GM19463 (cell line): ENCODE measurements around the gene MRPL33.

ENCODE experiments used
- ATAC-seq: cut with Tn5 transposase; IDR thresholded peaks from one replicate; pipeline ENCODE4 v1.9.1; 2021; ENCODE audit warnings: mild to moderate bottlenecking, moderate library complexity; ENCODE audit not compliant: unreplicated experiment

The MRPL33 gene

DNA sequence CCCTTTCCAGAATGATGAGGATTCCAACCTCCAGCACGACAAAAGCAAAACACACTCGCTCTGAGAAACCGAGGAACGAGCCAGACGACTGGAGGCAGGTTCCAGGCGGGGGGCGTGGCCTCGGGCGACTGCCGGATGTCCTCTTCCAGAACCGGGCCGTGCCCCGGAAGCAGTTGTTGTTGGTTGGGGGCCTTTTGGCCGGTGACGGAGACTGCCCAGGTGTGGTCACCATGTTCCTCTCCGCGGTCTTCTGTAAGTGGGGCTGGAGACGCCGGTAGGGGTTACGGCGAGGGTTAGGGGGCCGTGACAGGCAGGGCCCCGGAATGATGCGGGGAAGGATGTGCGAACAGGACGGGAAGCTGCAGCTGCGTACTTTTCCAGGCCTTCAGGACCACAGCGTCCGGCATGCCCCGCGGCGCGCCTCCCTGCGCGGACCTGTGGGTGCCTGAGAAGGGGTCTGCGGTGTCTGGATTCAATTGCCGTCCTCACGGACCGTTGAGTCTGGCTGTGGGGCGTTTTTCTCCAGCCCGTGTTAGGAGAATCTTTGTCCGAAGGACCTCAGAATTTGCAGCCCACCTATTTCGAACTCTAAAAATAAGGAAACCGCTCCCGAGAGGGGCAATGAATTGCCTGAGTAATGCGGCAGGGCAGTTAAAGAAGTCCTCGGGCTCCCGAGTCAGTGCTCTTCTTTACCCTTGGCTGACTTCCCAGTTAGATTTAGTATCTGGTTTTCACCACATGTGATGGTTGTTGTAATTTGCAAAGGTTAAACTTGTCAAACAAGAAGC is at the start of gene MRPL33:
TSS of gene MRPL33 (plus strand) at position 172 of the 788 bp plus-strand sequence. CDS start at position 231, 59 bp downstream.
- peak; percentile 99 for ATAC-seq

DNA sequence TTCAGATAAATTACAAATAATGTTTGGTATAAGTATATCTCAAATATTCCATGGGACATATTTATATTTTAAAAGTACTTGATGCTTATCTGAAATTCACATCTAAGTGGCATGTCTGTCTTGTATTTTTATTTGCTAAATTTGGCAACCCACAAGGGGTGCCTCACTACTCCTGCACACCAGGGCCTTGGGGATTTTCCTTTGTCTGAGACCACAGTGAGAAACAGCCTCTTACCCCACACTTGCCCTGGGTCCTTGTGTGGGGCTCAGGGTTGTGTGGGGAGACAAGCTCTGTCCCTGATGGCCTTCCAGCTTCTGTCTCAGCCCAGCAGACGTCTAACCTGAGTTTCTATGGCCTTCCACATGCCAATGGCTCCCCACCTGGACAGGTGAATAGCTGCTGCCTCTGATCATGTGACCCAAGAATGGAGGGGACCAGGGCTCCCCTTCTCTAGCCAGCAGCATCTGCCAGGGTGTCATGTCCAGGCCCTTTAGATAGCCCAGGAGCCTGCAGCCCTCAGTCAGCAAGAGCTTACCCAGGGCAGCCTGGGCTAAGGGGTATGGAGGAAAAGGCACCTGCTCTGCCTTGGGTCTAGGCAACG is 49.5 kb upstream of the MRPL33 start:
- no peak for ATAC-seq

DNA sequence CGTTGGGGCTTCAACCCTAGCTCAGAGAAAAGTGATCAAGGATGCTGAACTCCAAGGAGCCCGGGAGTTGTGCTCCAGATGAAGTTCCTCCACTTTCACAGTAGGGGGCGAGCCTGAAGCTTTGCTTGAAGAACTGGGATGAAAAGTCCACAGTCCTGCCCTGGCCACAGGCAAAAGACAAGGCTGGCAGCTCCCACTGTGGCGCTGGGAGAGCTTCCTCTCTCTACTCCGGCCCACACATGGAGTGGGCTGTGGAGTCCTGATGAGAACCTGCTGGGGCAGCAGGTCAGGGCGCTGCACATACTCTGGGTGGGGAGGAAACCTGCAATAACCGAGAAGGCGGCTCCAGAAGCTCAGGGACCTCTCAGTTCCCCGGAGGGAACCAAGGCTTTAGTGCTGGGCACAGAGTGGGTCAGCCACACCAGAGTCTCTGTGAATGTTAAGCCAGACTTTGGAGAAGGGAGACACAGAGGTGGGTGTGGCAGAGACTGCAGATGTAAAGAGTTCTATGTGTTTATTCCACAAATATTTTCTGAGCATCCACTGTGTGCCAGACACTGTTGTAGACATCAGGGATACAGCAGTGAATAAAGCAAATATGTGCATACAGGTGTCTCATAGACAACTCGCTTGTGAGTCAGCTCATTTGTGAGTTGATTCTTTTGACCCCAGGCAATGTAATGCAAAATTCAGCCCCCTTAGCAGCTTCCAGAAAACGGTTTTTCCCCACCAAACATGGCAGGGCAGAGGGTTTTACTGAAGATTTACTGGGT is 48.0 kb upstream of the MRPL33 start:
- no peak for ATAC-seq

DNA sequence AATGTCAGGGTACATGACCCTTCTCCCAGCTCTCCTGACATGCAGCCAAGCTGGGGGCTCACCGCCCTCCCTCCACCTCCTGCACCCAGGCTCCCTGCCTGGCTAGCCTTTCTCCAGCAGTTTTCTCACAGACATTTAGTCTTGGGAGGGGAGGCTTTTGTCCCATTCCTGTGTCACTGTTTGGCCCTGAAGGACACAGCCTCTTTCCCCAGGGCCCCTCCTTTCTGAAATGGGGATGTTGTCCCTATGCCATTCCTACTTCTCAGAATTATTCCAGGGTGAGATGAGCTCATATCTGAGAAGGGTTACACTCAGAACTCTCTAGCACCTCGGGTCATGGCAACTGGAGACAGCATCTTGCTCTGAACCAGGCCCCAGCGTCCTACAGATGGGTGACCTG is 47.3 kb upstream of the MRPL33 start:
- no peak for ATAC-seq

DNA sequence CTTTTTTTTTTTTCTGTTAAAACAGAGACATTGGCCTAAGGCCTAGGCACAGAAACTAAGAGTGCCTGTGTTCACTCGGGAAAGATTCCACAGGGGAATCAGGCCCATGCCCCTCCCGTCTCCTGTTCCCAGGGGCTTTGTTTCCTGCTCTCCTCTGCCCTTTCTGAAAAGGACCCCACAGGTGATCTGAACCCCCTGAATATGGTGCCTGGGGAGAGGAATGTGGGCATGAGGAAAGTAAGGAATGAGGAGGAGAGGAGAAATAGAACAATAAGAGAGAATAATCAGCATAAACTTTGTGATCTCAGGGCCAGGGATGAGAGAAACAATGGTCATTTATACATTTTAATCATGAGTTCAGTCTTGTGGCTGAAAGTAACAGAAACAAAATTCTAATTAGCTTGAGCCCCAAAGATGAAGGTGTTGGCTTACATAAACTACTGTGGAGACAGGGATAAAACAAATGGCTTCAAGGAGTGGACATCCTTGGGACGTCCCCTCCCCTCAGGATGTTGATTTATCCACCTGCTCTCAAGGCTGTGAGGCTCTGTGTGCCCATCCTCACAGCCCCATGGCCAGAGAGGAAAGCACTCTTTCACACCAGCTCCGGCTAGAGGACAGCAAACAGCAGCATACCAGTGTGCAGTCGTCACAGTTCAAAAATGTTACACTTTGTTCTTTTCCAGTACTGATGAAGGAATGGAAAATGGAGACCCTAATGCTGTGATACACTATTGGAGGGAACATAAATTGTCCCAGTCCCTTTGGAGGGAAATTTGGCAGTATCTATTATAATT is 46.4 kb upstream of the MRPL33 start:
- ATAC-seq: no peak

DNA sequence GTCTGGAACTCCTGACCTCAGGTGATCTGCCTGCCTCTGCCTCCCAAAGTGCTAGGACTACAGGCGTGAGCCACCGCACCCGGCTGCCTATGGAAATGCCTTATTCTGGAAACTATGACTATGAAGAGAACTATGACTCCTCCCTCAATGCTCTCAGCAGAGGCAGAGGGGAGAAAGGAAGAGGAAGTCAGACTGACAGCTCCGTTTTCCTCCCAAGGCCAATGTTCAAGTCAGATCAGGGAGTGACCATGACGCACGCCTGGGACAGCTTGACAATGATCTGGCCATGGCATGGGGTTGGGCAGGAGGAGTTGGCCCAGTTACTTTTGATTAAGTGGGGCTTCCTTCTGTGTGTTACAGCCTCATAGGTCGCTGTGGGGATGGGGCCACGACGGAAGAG is 44.3 kb upstream of the MRPL33 start:
- no peak for ATAC-seq

DNA sequence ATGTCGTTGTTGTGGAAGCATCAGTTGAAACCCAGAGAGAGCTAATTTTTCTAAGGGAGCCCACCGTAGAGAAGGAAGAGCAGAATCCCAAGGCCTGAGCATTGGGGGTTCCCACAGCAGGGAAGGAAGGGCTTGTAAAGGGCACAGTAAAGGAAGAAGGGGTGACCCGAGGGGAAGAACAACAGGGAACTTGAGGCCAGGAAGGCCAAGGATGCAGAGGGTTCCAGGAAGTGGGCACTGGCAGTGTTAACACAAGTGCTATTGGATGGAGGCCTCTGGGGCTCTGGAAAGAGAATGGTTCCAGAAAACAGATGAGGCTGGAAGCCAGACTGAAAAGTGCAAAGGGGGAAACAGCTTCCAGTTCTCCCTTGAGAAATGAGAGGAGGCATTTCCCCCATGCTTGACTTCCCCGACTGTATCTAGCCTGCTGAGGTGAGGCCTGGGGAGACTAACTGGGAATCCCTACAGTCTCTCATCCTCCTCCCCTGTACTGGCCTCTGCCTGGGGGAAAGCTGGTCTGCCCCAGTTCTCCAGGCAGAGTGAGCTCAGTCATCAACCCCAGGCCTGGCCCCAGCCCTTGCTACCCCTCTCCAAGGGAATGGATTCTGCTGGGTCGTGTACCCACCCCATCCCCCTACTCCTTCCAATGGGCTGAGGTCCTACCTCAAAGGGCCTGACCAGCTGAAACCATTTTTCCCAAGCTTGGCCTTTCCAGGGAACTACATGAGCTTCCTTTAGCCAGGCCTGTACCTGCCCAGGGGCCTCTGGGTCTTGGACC is 43.2 kb upstream of the MRPL33 start:
- no peak for ATAC-seq

DNA sequence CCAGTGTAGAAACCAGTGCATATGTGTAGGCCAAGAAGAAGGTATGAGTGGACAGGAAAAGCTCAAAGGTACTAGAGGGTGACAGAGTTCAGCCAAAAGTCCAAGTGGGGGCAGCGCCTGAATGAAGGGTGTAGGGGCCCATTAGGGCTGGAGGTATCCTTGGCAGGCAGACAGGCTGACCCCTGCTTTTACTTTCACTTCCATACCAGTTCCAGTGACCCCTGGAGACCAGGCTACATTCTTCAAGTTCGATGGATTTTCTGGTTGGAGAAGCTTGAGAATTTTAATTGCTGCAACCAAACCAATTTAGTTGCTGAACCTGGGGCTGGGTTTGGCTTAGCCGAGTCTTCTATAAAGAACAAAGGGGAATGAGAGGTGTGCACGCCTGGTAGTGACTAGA is 42.3 kb upstream of the MRPL33 start:
- no peak for ATAC-seq

DNA sequence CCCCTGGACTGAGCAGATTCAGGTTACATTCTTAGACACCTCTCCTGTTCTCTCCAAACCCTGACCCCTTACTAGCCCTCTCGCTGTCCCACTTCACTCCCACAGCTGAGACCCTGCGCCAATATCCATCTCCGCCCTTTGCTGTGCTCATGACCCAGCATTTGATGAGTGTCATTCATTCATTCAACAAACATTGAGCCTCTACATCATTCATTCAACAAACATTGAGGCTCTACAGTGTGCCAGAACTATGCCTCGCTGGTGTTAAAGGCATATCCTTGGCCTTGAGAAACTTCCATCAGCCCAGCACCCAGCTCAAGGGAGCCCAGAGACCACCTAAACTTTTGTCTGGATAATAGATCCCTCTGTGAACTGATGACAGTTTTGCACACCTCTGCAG is 41.9 kb upstream of the MRPL33 start:
- no peak for ATAC-seq

DNA sequence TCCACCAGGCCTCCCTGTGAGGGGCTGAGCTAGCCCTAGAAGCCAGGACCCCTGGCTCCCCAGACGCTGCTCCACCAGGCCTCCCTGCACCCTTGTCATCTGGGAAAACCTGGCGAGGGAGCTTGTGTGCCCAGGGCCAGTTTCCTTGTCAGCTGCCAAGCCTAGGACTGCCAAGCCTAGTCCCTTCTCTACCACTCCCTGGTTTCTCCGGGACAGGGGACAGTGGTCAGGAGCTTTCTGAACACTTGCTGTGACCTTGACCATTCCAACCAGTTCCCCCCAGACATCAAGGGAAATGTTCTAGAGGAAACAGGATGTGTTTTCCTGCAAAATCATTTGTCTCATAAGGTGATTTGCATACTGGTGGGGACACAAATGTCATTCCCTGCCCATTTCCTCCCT is 41.3 kb upstream of the MRPL33 start:
- no peak for ATAC-seq

DNA sequence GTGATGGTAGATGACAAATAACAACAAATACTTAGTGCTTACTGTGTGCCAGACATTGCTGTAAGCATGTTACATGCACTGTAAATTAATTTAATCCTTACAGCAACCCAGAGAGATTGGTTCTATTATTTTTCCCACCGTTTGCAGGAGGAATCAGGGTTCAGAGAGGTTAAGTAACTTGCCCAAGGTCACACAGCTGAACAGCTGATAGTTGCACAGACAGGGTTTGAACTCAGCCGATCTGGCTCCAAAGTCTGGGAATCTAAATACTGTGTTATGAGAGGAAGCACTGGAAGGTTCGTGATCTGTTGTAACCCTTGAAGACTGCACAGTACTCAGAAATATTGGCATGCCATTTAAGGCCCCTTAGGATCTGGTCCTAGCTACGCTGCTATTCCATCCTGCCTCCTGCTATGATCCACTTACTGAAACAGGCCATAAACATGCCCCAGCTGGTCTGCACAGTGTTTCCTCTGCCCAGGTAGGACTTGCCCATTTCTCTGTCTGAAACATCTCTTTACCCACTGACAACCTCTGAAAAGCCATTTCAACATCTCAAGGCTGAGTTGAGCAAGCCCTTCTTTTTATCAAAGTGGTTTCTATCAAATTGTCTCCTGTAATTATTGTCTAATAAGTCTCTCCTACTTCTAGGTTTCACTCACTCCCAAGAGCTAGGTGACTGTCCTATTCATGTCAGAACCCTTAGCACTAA is 40.4 kb upstream of the MRPL33 start:
- ATAC-seq: no peak

DNA sequence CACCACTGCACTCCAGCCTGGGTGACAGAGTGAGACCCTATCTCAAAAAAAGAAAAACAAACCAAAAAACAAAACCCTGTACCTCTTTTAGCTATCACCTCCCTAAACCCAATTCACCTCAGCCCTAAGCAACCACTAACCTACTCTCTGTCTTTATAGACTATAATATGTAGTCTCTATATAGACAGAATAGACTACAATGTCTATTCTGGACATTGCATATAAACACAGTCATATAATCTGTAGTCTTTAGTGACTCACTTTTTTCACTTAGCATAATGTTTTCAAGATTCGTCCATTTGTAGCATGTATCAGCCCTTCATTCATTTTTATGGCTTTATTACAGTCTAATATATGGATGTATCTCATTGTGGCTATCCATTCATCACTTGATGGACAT is 37.2 kb upstream of the MRPL33 start:
- no peak for ATAC-seq

DNA sequence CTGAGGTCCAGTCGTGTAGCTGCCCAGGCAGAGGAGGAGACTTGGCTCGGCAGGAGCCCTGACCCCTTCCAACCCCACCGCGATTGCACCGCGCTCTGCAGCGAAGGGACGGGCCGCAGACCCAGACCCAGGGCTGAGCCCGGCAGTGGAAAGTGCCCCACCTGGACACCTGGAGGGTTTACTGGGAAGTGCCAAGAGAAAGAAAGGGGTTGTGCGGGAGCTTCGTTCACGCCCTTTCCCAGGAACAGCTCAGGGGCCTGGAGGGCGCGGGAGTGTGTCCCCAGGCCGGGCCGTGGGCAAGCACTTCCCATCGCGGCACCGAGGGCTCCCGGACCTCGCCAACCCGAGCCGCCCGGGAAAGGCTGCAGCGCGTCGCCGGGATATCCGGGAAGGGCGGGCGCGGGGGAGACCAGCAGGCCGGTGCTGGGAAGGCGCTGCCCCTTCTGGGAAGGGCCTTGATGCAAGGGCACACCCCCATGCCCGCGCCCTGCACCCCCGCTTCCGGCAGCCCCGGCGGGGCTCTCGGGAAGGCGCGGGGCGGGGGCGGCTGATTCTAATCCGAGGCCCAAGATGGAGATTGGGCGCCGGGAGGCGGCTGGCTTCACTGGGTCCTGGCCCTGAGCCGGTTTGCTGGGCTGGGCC is 36.1 kb upstream of the MRPL33 start:
- ATAC-seq: no peak

DNA sequence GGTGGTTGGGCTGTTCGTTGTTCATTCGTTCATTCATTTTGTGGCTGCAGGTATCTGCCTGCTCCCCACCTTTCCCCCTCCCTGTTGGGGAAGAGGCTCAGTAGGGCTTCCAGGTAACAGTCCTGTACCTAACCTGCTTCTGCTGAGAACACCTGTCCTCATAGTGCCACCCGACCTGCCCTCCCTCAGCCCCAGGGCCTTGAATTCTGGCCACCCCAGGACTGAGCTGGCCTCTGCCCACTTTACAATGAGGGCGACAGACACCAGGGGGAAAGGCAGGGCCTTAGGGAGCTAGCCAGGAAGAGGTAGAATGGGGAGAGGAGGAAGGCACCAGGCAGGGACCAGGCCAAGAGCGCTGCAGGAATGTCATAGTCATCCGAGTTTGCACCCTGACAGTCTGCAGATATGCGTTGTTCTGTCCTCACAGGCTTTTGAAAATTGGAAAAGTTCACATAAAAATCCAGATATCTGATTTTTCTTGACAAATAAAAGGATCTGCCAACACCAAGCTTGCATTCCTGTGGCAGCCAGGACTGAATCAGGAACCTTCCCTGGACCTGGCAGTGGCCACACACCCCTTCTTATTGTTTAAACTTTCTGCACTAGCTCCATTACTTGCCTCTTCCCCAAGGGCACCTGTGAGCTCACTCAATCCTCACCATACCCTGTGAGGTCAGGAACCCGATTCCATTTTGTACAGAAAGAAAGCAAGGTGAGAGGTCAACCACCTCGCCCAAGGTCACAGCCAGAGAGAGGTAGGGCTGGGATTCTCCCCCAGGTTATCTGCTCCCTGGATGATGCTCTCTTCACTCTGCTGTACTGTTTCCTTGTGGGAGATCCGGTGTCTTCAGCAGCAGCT is 35.3 kb upstream of the MRPL33 start:
- ATAC-seq: no peak

DNA sequence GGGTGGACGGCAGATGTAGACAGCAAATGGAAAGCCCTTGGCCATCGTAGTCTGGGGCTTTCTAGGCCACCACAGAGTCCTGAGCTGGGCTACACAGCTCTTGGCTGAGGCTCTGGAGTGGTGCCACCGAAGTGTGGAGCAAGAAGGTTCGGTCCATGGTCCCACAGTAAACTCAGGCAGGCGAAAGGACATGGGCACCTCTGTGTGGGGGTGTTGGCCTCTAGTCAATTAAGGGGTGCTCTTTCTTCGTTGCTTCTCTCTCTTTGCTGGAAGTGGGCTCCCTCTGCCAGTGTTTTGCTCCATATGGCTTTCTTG is 34.7 kb upstream of the MRPL33 start:
- no peak for ATAC-seq

DNA sequence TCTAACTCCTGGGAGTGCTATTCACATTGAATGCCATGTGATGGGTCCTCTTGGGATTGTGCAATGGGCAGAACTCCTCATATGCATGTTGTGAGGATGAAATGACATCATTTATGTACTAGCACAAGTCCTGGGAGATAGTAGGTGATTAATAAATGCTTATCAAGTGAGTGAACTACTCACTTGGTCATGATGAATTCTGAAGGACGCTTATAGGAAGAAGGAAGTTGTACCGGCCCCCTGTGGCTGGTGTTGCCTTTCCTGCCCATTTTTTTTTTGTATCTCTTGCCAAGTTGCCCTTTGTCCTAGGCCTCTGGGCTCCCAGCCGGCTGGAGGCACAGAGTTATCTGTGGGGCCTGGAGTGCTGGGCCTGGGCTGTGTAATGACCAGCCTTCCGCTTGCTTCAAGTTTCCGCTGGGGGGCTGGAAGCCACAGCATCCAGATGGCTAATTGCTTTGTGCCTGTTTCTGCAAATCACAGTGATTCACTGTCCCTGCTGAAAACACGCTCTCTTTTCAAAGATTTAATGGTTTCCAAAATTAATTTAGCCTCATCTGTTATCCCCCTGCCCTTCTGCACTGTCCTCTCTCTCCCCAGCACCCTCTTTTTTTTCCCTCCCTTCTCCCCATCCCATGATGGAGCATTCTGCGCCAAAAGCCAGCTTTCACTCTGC is 33.7 kb upstream of the MRPL33 start:
- no peak for ATAC-seq

DNA sequence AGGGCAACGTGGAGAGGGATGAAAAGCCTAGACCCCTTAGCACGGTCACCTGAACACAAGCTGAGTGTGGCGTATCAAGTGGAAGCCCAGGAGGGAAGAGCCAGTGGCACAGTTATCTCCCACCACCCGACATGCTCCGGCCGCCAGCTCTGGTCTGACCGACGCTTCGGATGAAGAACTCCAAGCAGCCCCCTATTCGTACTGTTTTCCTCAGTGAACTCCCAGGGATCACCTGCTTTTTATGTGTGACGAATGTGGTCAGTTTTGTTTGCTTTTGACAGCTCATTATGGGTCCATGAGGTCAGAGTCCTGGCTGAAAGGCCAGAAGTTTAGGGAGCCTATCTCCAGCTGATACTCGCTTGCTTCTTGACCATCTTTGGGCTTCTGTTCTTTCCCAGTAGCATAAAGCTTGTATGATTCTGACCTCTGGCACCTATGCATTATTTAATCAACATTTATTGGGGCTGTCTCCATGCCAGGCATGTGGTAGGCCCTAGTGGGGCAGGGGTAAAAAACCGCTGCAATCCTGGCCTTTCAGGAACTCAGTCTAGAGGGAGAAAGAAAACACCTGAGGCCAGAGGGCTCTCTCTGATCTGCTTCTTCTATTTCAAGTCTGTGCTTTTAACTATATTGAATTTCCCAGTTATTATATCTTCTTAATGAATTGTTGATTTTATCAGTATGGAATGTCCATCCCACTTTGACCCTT is 33.0 kb upstream of the MRPL33 start:
- no peak for ATAC-seq

DNA sequence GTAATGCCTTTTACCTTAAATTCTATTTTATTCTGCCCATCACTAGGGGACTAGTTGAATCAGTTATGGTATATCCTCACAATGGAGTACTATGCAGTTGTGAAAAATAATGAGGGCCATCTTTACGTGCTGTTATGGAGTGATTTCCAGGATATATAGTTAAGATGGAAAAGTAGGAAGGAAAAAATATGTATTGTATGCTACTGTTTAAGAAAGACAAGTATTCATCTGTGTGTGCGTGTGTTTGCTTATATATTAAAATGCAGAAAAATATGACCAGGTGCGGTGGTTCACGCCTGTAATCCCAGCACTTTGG is 32.5 kb upstream of the MRPL33 start:
- no peak for ATAC-seq
